HCT116 (cell line): ENCODE data around the gene PPP1R14B. TPM values are rescaled to one million over a fixed set of nuclear protein-coding genes. Genes with fewer than 3 reads are reported as not detected.

Source experiments
- ATAC-seq: fragments of 200-7000 bp; cut with Tn5 transposase; 2 replicates; pipeline ENCODE4 v1.9.1; 2020; ENCODE audit warnings: mild to moderate bottlenecking, moderate library complexity
- BruUV-seq: library from RNA; stranded (reverse); fragments of 400-500 nt; replicated peaks from 2 replicates; lab custom pipeline; 2021; lab: Mats Ljungman, UMichigan
- CTCF ChIA-PET: fragments of 300-600 bp; sonication (Branson Sonifier 250); formaldehyde crosslinking; loops from one replicate; lab custom pipeline; 2021; ENCODE audit warnings: antibody characterized with exemption; lab: Charles Lee
- POLR2A ChIA-PET: fragments of 300-600, 350-600 bp; sonication (Branson Sonifier 250); formaldehyde crosslinking; loops from one replicate; lab custom pipeline; 2021; ENCODE audit warnings: antibody characterized with exemption; lab: Charles Lee
- RAD21 ChIA-PET, 2 experiments: fragments of 300-600 bp; sonication (Branson Sonifier 250); formaldehyde crosslinking; loops; one replicate each; lab custom pipeline; 2023; ENCODE audit warnings: low total read pairs in 2 of 2; ENCODE audit not compliant: uncharacterized antibody in 2 of 2, unreplicated experiment in 2 of 2, low non-redundant PET in 1 of 2; lab: Charles Lee
- DNase-seq: peaks from one replicate; pipeline ENCODE4 v3.0.0-alpha.2; 2010; ENCODE audit warnings: low read depth, low spot score
- H2AFZ ChIP-seq: fragments of 200-600 bp; shearing (Covaris generic), sonication (generic); 2 replicates; pipeline ENCODE4 v1.6.1; 2017; ENCODE audit warnings: low read depth, mixed run types, mixed read lengths, antibody characterized with exemption, low read length; ENCODE audit not compliant: poor library complexity, severe bottlenecking
- H3K27ac ChIP-seq: 2 replicates; pipeline ENCODE4 v1.5.1; 2012; ENCODE audit warnings: low read depth, low read length
- H3K27me3 ChIP-seq: fragments of 200-600 bp; sonication (generic); 2 replicates; pipeline ENCODE4 v1.6.1; 2016; ENCODE audit warnings: mixed run types, low read length, mixed read lengths; ENCODE audit not compliant: insufficient read depth
- H3K36me3 ChIP-seq, 2 experiments: fragments of 200-500 bp in 1 of 2; fragments of 200-600 bp in 1 of 2; sonication (Bioruptor generic) in 1 of 2; sonication (generic) in 1 of 2; 2 replicates each; pipeline versions ENCODE4 v1.5.1 to v1.6.1; 2014 to 2016; ENCODE audit warnings: low read length in 2 of 2, inconsistent platforms in 1 of 2, mixed read lengths in 1 of 2, mixed run types in 1 of 2; ENCODE audit not compliant: insufficient read depth in 2 of 2, control insufficient read depth in 1 of 2
- H3K4me1 ChIP-seq, 2 experiments: fragments of 200-600 bp in 1 of 2; sonication (generic) in 1 of 2; 2 replicates each; pipeline versions ENCODE4 v1.5.1 to v1.6.1; 2012 to 2017; ENCODE audit warnings: low read length in 2 of 2, inconsistent platforms in 1 of 2, mild to moderate bottlenecking in 1 of 2, mixed read lengths in 1 of 2, mixed run types in 1 of 2, moderate library complexity in 1 of 2; ENCODE audit not compliant: insufficient read depth in 2 of 2, control insufficient read depth in 1 of 2
- H3K4me2 ChIP-seq: fragments of 200-600 bp; sonication (generic); 2 replicates; pipeline ENCODE4 v1.6.1; 2017; ENCODE audit warnings: mixed run types, low read length, mixed read lengths
- H3K4me3 ChIP-seq, 2 experiments: fragments of 200-600 bp in 1 of 2; sonication (generic) in 1 of 2; replicated peaks in 1 of 2; 2 replicates each; pipeline ENCODE4 v1.5.1; 2011 to 2016; ENCODE audit warnings: low read length in 2 of 2, control low read depth in 1 of 2, low read depth in 1 of 2, mild to moderate bottlenecking in 1 of 2, mixed read lengths in 1 of 2, mixed run types in 1 of 2
- H3K79me2 ChIP-seq: fragments of 200-600 bp; sonication (generic); 2 replicates; pipeline ENCODE4 v1.6.1; 2017; ENCODE audit warnings: mild to moderate bottlenecking, mixed run types, low read length, moderate library complexity, mixed read lengths; ENCODE audit not compliant: insufficient read depth
- H3K9ac ChIP-seq: fragments of 200-600 bp; sonication (generic); 2 replicates; pipeline ENCODE4 v1.6.1; 2016; ENCODE audit warnings: low read length, mixed read lengths
- H3K9me2 ChIP-seq: fragments of 200-600 bp; sonication (generic), shearing (Covaris generic); 2 replicates; pipeline ENCODE4 v1.6.1; 2017; ENCODE audit warnings: mixed run types, mild to moderate bottlenecking, moderate library complexity; ENCODE audit not compliant: insufficient read depth
- H3K9me3 ChIP-seq, 2 experiments: fragments of 200-500 bp in 1 of 2; fragments of 200-600 bp in 1 of 2; sonication (Bioruptor generic) in 1 of 2; sonication (generic) in 1 of 2; 2 replicates each; pipeline ENCODE4 v1.6.1; 2014 to 2017; ENCODE audit warnings: low read length in 2 of 2, mixed read lengths in 2 of 2, inconsistent platforms in 1 of 2, low read depth in 1 of 2, mild to moderate bottlenecking in 1 of 2, mixed run types in 1 of 2, moderate library complexity in 1 of 2; ENCODE audit not compliant: control insufficient read depth in 1 of 2, insufficient read depth in 1 of 2
- H4K20me1 ChIP-seq: fragments of 200-600 bp; sonication (generic), shearing (Covaris generic); 2 replicates; pipeline ENCODE4 v1.6.1; 2017; ENCODE audit warnings: mixed run types, mild to moderate bottlenecking, moderate library complexity; ENCODE audit not compliant: insufficient read depth
- EGR1 ChIP-seq: IDR thresholded peaks from 2 replicates; pipeline ENCODE4 v1.6.1; 2012; ENCODE audit warnings: low read depth
- FOSL1 ChIP-seq: IDR thresholded peaks from 2 replicates; pipeline ENCODE4 v1.6.1; 2012; ENCODE audit warnings: low read depth
- POLR2A ChIP-seq: IDR thresholded peaks from 2 replicates; pipeline ENCODE4 v1.7.0; 2011; ENCODE audit warnings: borderline replicate concordance; ENCODE audit not compliant: insufficient read depth, insufficient read length; ENCODE audit errors: extremely low read depth
- POLR2AphosphoS5 ChIP-seq: IDR thresholded peaks from 2 replicates; pipeline ENCODE4 v1.6.1; 2011; ENCODE audit warnings: mild to moderate bottlenecking, low read depth, low read length, moderate library complexity
- ZFX ChIP-seq: fragments of 450-650 bp; IDR thresholded peaks from 2 replicates; pipeline ENCODE4 v1.6.1; 2017
- intact Hi-C: fragments of 100-400 bp; cut with micrococcal nuclease; formaldehyde crosslinking; loops from 2 replicates; pipeline ENCODE4 v1.10.0; 2022
- total RNA-seq: library from RNA; stranded (reverse); gene quantifications from one replicate; pipeline ENCODE4 v1.2.1, GENCODE V29; 2021; ENCODE audit not compliant: unreplicated experiment
- TF ChIP-seq, protein P1 (sequence below), 3 experiments: fragments of 200-600 bp in 1 of 3; sonication (generic) in 1 of 3; IDR thresholded peaks in 2 of 3; conservative IDR thresholded peaks in 1 of 3; 2 replicates each; pipeline ENCODE4 v1.5.1; 2012 to 2017; ENCODE audit warnings: low read depth in 2 of 3, low read length in 2 of 3, antibody characterized with exemption in 1 of 3, borderline replicate concordance in 1 of 3, control low read depth in 1 of 3, mild to moderate bottlenecking in 1 of 3, mixed read lengths in 1 of 3, mixed run types in 1 of 3, moderate library complexity in 1 of 3; ENCODE audit not compliant: insufficient read depth in 1 of 3

The PPP1R14B gene
- total RNA-seq, 1 experiment from 2014 or later, result 332 TPM

DNA sequence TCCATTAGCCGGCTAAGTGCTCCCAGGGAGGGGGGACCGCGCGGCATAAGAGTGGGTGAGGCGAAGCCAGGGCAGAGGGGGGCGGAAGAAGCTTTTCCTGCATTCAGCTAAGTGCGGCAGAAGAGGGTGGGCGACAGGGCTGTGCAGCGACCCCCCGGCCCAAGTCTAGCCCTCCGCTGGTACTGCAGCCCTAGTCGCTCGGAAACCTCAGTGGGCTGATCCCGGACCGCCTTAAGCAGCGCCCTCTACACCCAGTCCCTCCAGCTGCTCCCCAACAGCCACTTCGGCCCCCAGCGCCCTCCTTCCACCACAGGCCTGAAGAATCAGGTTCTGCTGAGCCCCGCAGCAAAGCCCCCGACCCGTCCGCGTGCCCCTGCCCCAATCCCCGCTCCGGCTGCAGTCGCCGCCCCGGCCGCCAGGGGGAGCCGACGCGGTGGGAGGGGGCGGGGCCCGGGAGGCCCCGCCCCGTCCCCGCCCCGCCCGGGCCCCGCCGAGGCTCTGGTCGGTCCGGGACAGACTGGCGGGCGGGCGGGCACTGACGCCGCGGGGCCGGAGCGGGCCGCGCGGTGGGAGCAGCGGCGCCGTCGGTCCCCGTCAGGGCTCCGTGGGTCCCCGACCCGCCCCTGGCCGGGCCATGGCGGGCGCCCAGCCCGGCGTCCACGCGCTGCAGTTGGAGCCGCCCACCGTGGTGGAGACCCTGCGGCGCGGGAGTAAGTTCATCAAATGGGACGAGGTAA is 4.4 kb upstream of the PPP1R14B start, which contains the start of gene PLCB3:
PLCB3 (plus strand) TSS at position 515 of the 737 bp plus-strand sequence; CDS start at position 635, 120 bp downstream.
- peak within 1 kb of the TSS; percentile 96 to 98 for H3K4me3 ChIP-seq
- peaks cover 6 to 20% of the 10 kb centered on the region in 2 experiments; a peak in 3 of 4 replicates for H3K36me3 ChIP-seq
- no peaks in the 10 kb centered on the region for H3K9me2 ChIP-seq
- CTCF ChIA-PET, result interaction anchor here (1.1 to 1.8 kb wide), 7 partner anchors 10 to 105 kb away, joined by 3 to 11 read pairs (median 4); partner anchors contain the start of genes FKBP2, NUDT22 and TRPT1
- POLR2A ChIA-PET, result interaction anchor here (0.9 to 1.9 kb wide), 3 partner anchors 16 to 66 kb away, joined by 3 to 10 read pairs (median 7); partner anchors contain the start of genes PRDX5 and TRMT112
- peak; percentile 59 for ATAC-seq
- TF ChIP-seq ZFX, result peak; percentile 20; the same call in 1 of the 2 replicates
- TF ChIP-seq, protein P1, sequence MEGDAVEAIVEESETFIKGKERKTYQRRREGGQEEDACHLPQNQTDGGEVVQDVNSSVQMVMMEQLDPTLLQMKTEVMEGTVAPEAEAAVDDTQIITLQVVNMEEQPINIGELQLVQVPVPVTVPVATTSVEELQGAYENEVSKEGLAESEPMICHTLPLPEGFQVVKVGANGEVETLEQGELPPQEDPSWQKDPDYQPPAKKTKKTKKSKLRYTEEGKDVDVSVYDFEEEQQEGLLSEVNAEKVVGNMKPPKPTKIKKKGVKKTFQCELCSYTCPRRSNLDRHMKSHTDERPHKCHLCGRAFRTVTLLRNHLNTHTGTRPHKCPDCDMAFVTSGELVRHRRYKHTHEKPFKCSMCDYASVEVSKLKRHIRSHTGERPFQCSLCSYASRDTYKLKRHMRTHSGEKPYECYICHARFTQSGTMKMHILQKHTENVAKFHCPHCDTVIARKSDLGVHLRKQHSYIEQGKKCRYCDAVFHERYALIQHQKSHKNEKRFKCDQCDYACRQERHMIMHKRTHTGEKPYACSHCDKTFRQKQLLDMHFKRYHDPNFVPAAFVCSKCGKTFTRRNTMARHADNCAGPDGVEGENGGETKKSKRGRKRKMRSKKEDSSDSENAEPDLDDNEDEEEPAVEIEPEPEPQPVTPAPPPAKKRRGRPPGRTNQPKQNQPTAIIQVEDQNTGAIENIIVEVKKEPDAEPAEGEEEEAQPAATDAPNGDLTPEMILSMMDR (IDR thresholded peaks at IDR 0.05 in 2 of 3, conservative IDR thresholded peaks at IDR 0.05 in 1 of 3; ENCODE audit: borderline replicate concordance in 1 of 3, insufficient read depth in 1 of 3, low read depth in 2 of 3, low read length in 2 of 3), result peak in 2 of 3 experiments; percentile 52 to 66; a peak in 4 of 6 replicates
- no peak for TF ChIP-seq FOSL1
- TF ChIP-seq POLR2AphosphoS5, result peak; percentile 87
- peak; percentile 66 for TF ChIP-seq POLR2A
- no peak for TF ChIP-seq EGR1
- H3K27me3 ChIP-seq, result no peaks in the 10 kb centered on the region
- no peak for DNase-seq
- H2AFZ ChIP-seq, result no peak within 1 kb of the TSS
- peak within 1 kb of the TSS; percentile 97 for H3K9ac ChIP-seq
- no peaks in the 10 kb centered on the region for H4K20me1 ChIP-seq
- H3K9me3 ChIP-seq, result no peaks in the 10 kb centered on the region
- peak within 1 kb of the TSS; percentile 89 for H3K27ac ChIP-seq
- RAD21 ChIA-PET, result interaction anchor here in 1 of 2 experiments (1.3 kb wide), 1 partner anchor 47 kb away, joined by 4 read pairs; no protein-coding TSS in a partner anchor
- peaks cover 24 to 61% of the 10 kb centered on the region in 2 experiments for H3K4me1 ChIP-seq
- peak within 1 kb of the TSS; percentile 95 for H3K4me2 ChIP-seq
- no TSS peak for BruUV-seq
- intact Hi-C loops, result loop anchor here (2.0 kb wide), 1 partner anchor 54 kb away; the partner anchor contains the start of gene ESRRA
- peaks cover 37% of the 10 kb centered on the region for H3K79me2 ChIP-seq
